ENCODE results near the gene CYP4F11.
"Not testable (repeated sequence)": the region's sequence is repeated elsewhere in the genome, so short reads cannot be mapped to it uniquely, and the experiment has no call there.

The CYP4F11 gene, protein sequence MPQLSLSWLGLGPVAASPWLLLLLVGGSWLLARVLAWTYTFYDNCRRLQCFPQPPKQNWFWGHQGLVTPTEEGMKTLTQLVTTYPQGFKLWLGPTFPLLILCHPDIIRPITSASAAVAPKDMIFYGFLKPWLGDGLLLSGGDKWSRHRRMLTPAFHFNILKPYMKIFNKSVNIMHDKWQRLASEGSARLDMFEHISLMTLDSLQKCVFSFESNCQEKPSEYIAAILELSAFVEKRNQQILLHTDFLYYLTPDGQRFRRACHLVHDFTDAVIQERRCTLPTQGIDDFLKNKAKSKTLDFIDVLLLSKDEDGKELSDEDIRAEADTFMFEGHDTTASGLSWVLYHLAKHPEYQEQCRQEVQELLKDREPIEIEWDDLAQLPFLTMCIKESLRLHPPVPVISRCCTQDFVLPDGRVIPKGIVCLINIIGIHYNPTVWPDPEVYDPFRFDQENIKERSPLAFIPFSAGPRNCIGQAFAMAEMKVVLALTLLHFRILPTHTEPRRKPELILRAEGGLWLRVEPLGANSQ

GRCh38 chr19:15934332-15935078, at the start of gene CYP4F11:
Gene CYP4F11, minus strand, starts transcription at chr19:15934529. Its CDS starts 121 bp downstream, at chr19:15934408.
- TF ChIP-seq, protein P1, sequence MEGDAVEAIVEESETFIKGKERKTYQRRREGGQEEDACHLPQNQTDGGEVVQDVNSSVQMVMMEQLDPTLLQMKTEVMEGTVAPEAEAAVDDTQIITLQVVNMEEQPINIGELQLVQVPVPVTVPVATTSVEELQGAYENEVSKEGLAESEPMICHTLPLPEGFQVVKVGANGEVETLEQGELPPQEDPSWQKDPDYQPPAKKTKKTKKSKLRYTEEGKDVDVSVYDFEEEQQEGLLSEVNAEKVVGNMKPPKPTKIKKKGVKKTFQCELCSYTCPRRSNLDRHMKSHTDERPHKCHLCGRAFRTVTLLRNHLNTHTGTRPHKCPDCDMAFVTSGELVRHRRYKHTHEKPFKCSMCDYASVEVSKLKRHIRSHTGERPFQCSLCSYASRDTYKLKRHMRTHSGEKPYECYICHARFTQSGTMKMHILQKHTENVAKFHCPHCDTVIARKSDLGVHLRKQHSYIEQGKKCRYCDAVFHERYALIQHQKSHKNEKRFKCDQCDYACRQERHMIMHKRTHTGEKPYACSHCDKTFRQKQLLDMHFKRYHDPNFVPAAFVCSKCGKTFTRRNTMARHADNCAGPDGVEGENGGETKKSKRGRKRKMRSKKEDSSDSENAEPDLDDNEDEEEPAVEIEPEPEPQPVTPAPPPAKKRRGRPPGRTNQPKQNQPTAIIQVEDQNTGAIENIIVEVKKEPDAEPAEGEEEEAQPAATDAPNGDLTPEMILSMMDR (IDR thresholded peaks at IDR 0.05; ENCODE audit: low read depth, low read length, missing control alignments), result no peak
- DNase-seq (ENCODE audit: low read depth), result no peak

GRCh38 chr19:15979293-15979692, 45.0 kb upstream of the CYP4F11 start:
- DNase-seq (ENCODE audit: low read depth), result no peak
- H3K4me3 ChIP-seq (ENCODE audit: low read depth, low read length), result no peak overlapping the region
- TF ChIP-seq, protein P1 (IDR thresholded peaks at IDR 0.05; ENCODE audit: low read depth, low read length, missing control alignments), result no peak

More at GRCh38 chr19:15934332-15935078, at the start of gene CYP4F11:
- H3K4me3 ChIP-seq (ENCODE audit: low read depth, low read length), result no peak within 1 kb of the TSS

DNA sequence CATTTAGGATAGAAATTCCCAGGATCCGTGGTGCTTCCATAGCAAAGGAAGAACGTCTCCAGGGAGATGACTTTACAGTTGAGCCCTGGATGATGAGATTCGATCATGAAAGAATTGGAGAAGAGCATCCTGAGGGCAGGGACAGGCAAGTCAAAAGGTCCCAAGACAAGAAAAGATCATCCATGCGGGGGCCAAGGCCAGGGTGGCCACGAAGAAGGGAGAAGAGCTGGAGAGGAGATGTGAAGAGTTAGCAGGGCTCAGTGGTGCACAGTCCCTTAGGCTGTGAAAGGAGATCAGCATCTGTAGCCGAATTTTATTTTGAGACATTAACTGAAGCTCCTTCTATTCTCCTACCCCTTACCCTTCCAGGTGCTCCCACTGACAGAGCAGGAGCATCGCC, 43.4 kb upstream of the CYP4F11 start:
- TF ChIP-seq, protein P1 (IDR thresholded peaks at IDR 0.05; ENCODE audit: low read depth, low read length, missing control alignments), result no peak
- no peak overlapping the region for H3K4me3 ChIP-seq (ENCODE audit: low read depth, low read length)
- DNase-seq (ENCODE audit: low read depth), result no peak

DNA sequence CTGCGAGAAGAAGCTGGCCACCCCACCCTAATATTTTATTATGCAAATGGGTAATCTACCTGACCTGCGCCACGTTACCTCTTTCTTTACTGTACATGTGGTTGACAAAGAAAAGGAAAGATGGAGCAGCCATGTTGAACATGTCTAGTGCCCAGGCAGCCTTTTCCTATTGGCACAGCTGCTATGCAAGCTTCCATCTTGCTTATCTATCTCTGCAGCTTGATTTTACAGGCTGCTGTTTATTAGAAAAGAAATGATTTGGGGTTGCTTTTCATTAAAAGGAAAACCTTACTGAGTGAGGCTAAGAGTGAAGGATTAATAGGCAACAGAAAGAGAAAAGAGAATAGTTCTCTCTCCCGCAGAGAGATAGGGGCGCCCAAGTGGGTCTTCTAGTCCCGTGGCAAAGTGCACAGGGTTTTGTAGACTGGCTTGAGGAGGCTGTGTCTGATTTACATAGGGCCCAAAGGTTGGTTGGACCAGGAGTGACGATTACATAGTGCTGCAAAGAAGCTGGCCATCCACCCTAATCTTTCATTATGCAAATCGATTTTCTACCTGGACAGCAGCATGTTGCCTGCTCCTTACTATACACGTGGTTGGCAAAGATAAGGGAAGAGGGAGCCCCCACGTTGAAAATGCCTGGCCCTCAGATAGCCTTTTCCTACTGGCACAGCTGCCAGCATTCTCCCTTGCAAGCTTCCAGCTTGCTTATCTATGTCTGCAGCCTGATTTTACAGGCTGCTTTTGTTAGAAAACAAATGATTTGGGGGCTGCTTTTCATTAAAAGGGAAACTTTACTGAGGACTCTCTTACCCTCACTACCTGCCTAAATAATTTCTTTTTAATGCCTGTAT, 42.7 kb upstream of the CYP4F11 start:
- no peak overlapping the region for H3K4me3 ChIP-seq (ENCODE audit: low read depth, low read length)
- TF ChIP-seq, protein P1 (IDR thresholded peaks at IDR 0.05; ENCODE audit: low read depth, low read length, missing control alignments), result no peak
- no peak for DNase-seq (ENCODE audit: low read depth)

DNA sequence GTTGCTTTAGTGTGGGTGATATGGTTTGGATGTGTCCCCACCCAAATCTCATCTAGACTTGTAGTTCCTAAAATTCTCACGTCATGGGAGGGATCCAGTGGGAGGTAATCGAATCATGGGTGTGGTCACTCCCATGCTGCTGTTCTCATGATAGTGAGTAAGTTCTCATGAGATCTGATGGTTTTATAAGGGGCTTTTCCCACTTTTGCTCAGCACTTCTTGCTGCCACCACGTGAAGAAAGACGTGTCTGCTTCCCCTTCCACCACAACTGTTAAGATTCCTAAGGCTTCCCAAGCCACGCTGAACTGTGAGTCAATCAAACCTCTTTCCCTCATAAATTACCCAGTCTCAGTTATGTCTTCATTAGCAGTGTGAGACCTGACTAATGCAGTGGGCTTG, 40.5 kb upstream of the CYP4F11 start:
- H3K4me3 ChIP-seq (ENCODE audit: low read depth, low read length), result no peak overlapping the region
- TF ChIP-seq, protein P1 (IDR thresholded peaks at IDR 0.05; ENCODE audit: low read depth, low read length, missing control alignments), result no peak
- DNase-seq (ENCODE audit: low read depth), result no peak

- not testable (repeated sequence) for H3K4me3 ChIP-seq (ENCODE audit: low read depth, low read length); DNase-seq (ENCODE audit: low read depth)
Observed at GRCh38 chr19:15972043-15972442, 37.7 kb upstream of the CYP4F11 start.
